GM23338 (cell line): Measurements from ENCODE around the gene ARHGEF25. TPM values are rescaled to one million over a fixed set of nuclear protein-coding genes. Genes with fewer than 3 reads are reported as not detected.

ENCODE experiments used
- ATAC-seq: fragments of 200-7000 bp; cut with Tn5 transposase; 3 replicates; pipeline ENCODE4 v1.9.1; 2020
- DNase-seq: peaks from one replicate; pipeline ENCODE4 v3.0.0-alpha.2; 2015; ENCODE audit warnings: low spot score
- H2AFZ ChIP-seq: fragments of 200-600 bp; sonication (generic); 2 replicates; pipeline ENCODE4 v1.8.0; 2016; ENCODE audit warnings: antibody characterized with exemption, mild to moderate bottlenecking, moderate library complexity
- H3F3A ChIP-seq: fragments of 200-600 bp; sonication (generic); replicated peaks from 2 replicates; pipeline ENCODE4 v1.8.0; 2017; ENCODE audit warnings: antibody characterized with exemption, mixed run types, low read depth
- H3K27ac ChIP-seq: fragments of 200-600 bp; sonication (generic); 2 replicates; pipeline ENCODE4 v1.6.1; 2016; ENCODE audit warnings: low read depth
- H3K27me3 ChIP-seq: fragments of 200-600 bp; sonication (generic); 2 replicates; pipeline ENCODE4 v1.8.0; 2016; ENCODE audit warnings: mild to moderate bottlenecking, mixed run types, moderate library complexity; ENCODE audit not compliant: insufficient read depth
- H3K36me3 ChIP-seq: fragments of 200-600 bp; sonication (generic); 2 replicates; pipeline ENCODE4 v1.8.0; 2016; ENCODE audit warnings: mild to moderate bottlenecking; ENCODE audit not compliant: insufficient read depth
- H3K4me1 ChIP-seq: fragments of 200-600 bp; sonication (generic); 2 replicates; pipeline ENCODE4 v1.8.0; 2016; ENCODE audit warnings: mild to moderate bottlenecking, moderate library complexity; ENCODE audit not compliant: insufficient read depth
- H3K4me2 ChIP-seq: fragments of 200-600 bp; sonication (generic); 2 replicates; pipeline ENCODE4 v1.7.1; 2017; ENCODE audit warnings: mixed run types
- H3K4me3 ChIP-seq: fragments of 200-600 bp; sonication (generic); 2 replicates; pipeline ENCODE4 v1.6.1; 2016; ENCODE audit warnings: mixed run types
- H3K79me2 ChIP-seq: fragments of 200-600 bp; sonication (generic); replicated peaks from 2 replicates; pipeline ENCODE4 v1.8.0; 2017; ENCODE audit warnings: mild to moderate bottlenecking; ENCODE audit not compliant: insufficient read depth
- H3K9me2 ChIP-seq: fragments of 200-600 bp; sonication (generic); 2 replicates; pipeline ENCODE4 v1.8.0; 2017; ENCODE audit not compliant: insufficient read depth
- H4K20me1 ChIP-seq: fragments of 200-600 bp; sonication (generic); replicated peaks from 2 replicates; pipeline ENCODE4 v1.8.0; 2017; ENCODE audit warnings: mild to moderate bottlenecking; ENCODE audit not compliant: insufficient read depth
- H3K27ac Mint-ChIP-seq: 2 replicates; pipeline ENCODE4 v1.8.0; 2020; ENCODE audit warnings: inconsistent platforms, mild to moderate bottlenecking, moderate library complexity, mixed read lengths
- H3K27me3 Mint-ChIP-seq: 3 replicates; pipeline ENCODE4 v1.8.0; 2022; ENCODE audit warnings: low read depth, mild to moderate bottlenecking, moderate library complexity, mixed read lengths, inconsistent platforms; ENCODE audit not compliant: insufficient read depth, poor library complexity
- H3K36me3 Mint-ChIP-seq: 3 replicates; pipeline ENCODE4 v1.8.0; 2021; ENCODE audit warnings: low read depth, mild to moderate bottlenecking, inconsistent platforms, moderate library complexity, mixed read lengths
- H3K4me1 Mint-ChIP-seq: 3 replicates; pipeline ENCODE4 v1.8.0; 2020; ENCODE audit warnings: mild to moderate bottlenecking, inconsistent platforms, mixed read lengths
- H3K4me3 Mint-ChIP-seq: 3 replicates; pipeline ENCODE4 v1.8.0; 2021; ENCODE audit warnings: moderate library complexity, mild to moderate bottlenecking, inconsistent platforms, mixed read lengths
- H3K9me3 Mint-ChIP-seq: 3 replicates; pipeline ENCODE4 v1.8.0; 2020; ENCODE audit warnings: moderate library complexity, mild to moderate bottlenecking, inconsistent platforms, mixed read lengths
- CREB1 ChIP-seq: fragments of 250-450 bp; sonication (Bioruptor Pico); IDR thresholded peaks from 2 replicates; pipeline ENCODE4 v1.5.0; 2020; ENCODE audit warnings: low read depth, mild to moderate bottlenecking, moderate library complexity
- EZH2 ChIP-seq: fragments of 200-600 bp; sonication (generic); IDR thresholded peaks from one replicate; pipeline ENCODE4 v1.8.0; 2017; ENCODE audit warnings: antibody characterized with exemption, mild to moderate bottlenecking, low read depth; ENCODE audit not compliant: unreplicated experiment
- EZH2phosphoT487 ChIP-seq: fragments of 200-600 bp; sonication (generic); IDR thresholded peaks from one replicate; pipeline ENCODE4 v1.8.1; 2018; ENCODE audit warnings: antibody characterized with exemption; ENCODE audit not compliant: unreplicated experiment
- JUNB ChIP-seq: IDR thresholded peaks from one replicate; pipeline ENCODE4 v1.6.1; 2016; ENCODE audit warnings: antibody characterized with exemption; ENCODE audit not compliant: unreplicated experiment
- POLR2AphosphoS5 ChIP-seq: IDR thresholded peaks from 2 replicates; pipeline ENCODE4 v1.6.1; 2016; ENCODE audit warnings: antibody characterized with exemption, low read depth
- STAT1 ChIP-seq: IDR thresholded peaks from one replicate; pipeline ENCODE4 v1.6.1; 2016; ENCODE audit warnings: antibody characterized with exemption; ENCODE audit not compliant: unreplicated experiment
- ZNF114 ChIP-seq: fragments of 250-450 bp; sonication (Bioruptor Pico); IDR thresholded peaks from 2 replicates; pipeline ENCODE4 v1.5.0; 2020; ENCODE audit warnings: mild to moderate bottlenecking, moderate library complexity
- ZNF331 ChIP-seq: fragments of 250-450 bp; sonication (Bioruptor Pico); IDR thresholded peaks from 2 replicates; pipeline ENCODE4 v1.5.0; 2020; ENCODE audit warnings: low read depth, mild to moderate bottlenecking, moderate library complexity
- polyA plus RNA-seq: library from polyadenylated mRNA; unstranded; fragments of >200 nt; fragmentation: Nextera tagmentation; extraction: Ambion mirVana; gene quantifications from 2 replicates; pipeline ENCODE4 v1.2.1, GENCODE V29; 2016
- total RNA-seq: library from RNA; depleted of rRNA; stranded (reverse); fragments of >200 nt; shearing (Covaris generic); gene quantifications from 2 replicates; pipeline ENCODE4 v1.2.3, GENCODE V29; 2014
- TF ChIP-seq, protein P1 (sequence below), 2 experiments: fragments of 200-600 bp in 1 of 2; sonication (generic) in 1 of 2; conservative IDR thresholded peaks; 2 replicates each; pipeline versions ENCODE4 v1.5.1 to v1.6.1; 2016 to 2017; ENCODE audit warnings: antibody characterized with exemption in 2 of 2, low read depth in 2 of 2, mild to moderate bottlenecking in 2 of 2, moderate library complexity in 1 of 2
- TF ChIP-seq, protein P2 (sequence below): IDR thresholded peaks from one replicate; pipeline ENCODE4 v1.6.1; 2018; ENCODE audit warnings: antibody characterized with exemption; ENCODE audit not compliant: unreplicated experiment
- TF ChIP-seq, protein P3 (sequence below): IDR thresholded peaks from 2 replicates; pipeline ENCODE4 v1.6.1; 2016; ENCODE audit warnings: antibody characterized with exemption
- TF ChIP-seq, protein P4 (sequence below): fragments of 250-450 bp; sonication (Bioruptor Pico); IDR thresholded peaks from 2 replicates; pipeline ENCODE4 v1.5.0; 2020; ENCODE audit warnings: mild to moderate bottlenecking, moderate library complexity

The ARHGEF25 gene
- total and polyA plus RNA-seq, 2 experiments from 2014 or later: 0.53 to 10.2 TPM

DNA sequence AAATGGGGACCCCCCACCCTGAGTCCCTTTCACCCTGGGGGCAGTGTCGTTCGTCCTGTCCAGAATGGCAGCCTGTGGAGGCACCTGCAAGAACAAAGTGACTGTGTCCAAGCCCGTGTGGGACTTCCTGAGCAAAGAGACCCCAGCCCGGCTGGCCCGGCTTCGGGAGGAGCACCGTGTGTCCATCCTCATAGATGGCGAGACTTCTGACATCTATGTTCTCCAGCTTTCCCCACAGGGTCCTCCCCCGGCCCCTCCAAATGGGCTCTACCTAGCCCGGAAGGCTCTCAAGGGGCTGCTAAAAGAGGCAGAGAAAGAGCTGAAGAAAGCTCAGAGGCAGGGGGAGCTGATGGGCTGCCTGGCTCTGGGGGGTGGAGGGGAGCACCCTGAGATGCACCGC lies 4.4 kb upstream of the ARHGEF25 start (continued):
- TF ChIP-seq, protein P1, sequence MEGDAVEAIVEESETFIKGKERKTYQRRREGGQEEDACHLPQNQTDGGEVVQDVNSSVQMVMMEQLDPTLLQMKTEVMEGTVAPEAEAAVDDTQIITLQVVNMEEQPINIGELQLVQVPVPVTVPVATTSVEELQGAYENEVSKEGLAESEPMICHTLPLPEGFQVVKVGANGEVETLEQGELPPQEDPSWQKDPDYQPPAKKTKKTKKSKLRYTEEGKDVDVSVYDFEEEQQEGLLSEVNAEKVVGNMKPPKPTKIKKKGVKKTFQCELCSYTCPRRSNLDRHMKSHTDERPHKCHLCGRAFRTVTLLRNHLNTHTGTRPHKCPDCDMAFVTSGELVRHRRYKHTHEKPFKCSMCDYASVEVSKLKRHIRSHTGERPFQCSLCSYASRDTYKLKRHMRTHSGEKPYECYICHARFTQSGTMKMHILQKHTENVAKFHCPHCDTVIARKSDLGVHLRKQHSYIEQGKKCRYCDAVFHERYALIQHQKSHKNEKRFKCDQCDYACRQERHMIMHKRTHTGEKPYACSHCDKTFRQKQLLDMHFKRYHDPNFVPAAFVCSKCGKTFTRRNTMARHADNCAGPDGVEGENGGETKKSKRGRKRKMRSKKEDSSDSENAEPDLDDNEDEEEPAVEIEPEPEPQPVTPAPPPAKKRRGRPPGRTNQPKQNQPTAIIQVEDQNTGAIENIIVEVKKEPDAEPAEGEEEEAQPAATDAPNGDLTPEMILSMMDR (conservative IDR thresholded peaks at IDR 0.05; ENCODE audit: low read depth in 2 of 2): no peak
- TF ChIP-seq, protein P2, sequence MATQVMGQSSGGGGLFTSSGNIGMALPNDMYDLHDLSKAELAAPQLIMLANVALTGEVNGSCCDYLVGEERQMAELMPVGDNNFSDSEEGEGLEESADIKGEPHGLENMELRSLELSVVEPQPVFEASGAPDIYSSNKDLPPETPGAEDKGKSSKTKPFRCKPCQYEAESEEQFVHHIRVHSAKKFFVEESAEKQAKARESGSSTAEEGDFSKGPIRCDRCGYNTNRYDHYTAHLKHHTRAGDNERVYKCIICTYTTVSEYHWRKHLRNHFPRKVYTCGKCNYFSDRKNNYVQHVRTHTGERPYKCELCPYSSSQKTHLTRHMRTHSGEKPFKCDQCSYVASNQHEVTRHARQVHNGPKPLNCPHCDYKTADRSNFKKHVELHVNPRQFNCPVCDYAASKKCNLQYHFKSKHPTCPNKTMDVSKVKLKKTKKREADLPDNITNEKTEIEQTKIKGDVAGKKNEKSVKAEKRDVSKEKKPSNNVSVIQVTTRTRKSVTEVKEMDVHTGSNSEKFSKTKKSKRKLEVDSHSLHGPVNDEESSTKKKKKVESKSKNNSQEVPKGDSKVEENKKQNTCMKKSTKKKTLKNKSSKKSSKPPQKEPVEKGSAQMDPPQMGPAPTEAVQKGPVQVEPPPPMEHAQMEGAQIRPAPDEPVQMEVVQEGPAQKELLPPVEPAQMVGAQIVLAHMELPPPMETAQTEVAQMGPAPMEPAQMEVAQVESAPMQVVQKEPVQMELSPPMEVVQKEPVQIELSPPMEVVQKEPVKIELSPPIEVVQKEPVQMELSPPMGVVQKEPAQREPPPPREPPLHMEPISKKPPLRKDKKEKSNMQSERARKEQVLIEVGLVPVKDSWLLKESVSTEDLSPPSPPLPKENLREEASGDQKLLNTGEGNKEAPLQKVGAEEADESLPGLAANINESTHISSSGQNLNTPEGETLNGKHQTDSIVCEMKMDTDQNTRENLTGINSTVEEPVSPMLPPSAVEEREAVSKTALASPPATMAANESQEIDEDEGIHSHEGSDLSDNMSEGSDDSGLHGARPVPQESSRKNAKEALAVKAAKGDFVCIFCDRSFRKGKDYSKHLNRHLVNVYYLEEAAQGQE: no peak
- no peak for TF ChIP-seq JUNB

DNA sequence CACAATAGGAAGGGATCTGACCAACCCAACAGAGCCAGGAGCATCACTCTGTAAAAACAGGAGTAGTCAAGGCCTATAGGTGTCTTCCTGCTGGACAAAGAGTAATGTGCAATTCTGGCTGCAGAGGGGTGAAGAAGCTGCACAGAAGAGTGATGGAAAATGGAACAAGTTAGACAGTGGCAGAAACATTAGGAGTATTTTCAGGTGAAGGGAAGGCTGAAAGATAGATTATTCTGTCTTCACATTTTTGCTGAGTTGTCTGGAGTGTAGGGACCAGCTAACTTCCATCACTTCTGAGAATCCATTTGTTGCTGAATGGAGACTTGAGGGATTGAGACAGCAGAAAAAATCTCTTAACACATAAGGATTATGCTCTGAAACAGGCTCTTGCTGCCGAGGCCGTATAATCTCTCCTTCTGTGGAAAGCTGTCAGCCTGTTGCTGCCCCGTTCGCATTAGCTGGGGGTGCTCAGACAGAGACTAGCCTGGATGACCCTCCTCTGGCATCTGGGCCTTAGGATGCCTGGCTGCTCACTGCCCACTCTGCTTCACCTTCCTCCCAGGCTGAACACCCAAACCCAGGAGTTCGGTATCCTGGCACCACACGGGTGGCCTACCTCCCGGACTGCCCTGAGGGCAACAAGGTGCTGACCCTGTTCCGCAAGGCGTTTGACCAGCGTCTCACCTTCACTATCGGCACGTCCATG lies 3.1 kb upstream of the ARHGEF25 start:
- no peaks in the 10 kb centered on the region for H3K9me2 ChIP-seq
- H3K27me3 ChIP-seq: peaks cover 41% of the 10 kb centered on the region
- no peak overlapping the region for H3K27ac ChIP-seq
- H3K4me3 Mint-ChIP-seq: no peak overlapping the region; the same call in 2 of the 3 replicates
- ATAC-seq (no peak), DNase-seq (no peak)
- peaks cover 12% of the 10 kb centered on the region for H3K79me2 ChIP-seq
- peaks cover 19% of the 10 kb centered on the region for H3K36me3 Mint-ChIP-seq
- peaks cover 45% of the 10 kb centered on the region for H3K4me1 ChIP-seq
- H3K27me3 Mint-ChIP-seq: peaks cover 47% of the 10 kb centered on the region
- H4K20me1 ChIP-seq: no peaks in the 10 kb centered on the region; the same call in 1 of the 2 replicates
- peaks cover 4% of the 10 kb centered on the region; the same call in 1 of the 2 replicates for H3K36me3 ChIP-seq
- H3F3A ChIP-seq: peaks cover 9% of the 10 kb centered on the region; the same call in 1 of the 2 replicates
- H3K4me2 ChIP-seq: peak overlapping the region; percentile 97; the same call in 1 of the 2 replicates
- no peak overlapping the region for H3K4me3 ChIP-seq
- peaks cover 56% of the 10 kb centered on the region for H3K4me1 Mint-ChIP-seq
- H2AFZ ChIP-seq: no peak overlapping the region
- H3K27ac Mint-ChIP-seq: no peak overlapping the region
- H3K9me3 Mint-ChIP-seq: no peaks in the 10 kb centered on the region
- TF ChIP-seq ZNF114 (no peak), ZNF331 (CRISPR knock-in tag) (no peak), JUNB (no peak), CREB1 (CRISPR knock-in tag) (no peak), STAT1 (no peak), EZH2 (no peak), POLR2AphosphoS5 (no peak), EZH2phosphoT487 (no peak)
- TF ChIP-seq, protein P3, sequence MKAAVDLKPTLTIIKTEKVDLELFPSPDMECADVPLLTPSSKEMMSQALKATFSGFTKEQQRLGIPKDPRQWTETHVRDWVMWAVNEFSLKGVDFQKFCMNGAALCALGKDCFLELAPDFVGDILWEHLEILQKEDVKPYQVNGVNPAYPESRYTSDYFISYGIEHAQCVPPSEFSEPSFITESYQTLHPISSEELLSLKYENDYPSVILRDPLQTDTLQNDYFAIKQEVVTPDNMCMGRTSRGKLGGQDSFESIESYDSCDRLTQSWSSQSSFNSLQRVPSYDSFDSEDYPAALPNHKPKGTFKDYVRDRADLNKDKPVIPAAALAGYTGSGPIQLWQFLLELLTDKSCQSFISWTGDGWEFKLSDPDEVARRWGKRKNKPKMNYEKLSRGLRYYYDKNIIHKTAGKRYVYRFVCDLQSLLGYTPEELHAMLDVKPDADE: no peak
- TF ChIP-seq, protein P4, sequence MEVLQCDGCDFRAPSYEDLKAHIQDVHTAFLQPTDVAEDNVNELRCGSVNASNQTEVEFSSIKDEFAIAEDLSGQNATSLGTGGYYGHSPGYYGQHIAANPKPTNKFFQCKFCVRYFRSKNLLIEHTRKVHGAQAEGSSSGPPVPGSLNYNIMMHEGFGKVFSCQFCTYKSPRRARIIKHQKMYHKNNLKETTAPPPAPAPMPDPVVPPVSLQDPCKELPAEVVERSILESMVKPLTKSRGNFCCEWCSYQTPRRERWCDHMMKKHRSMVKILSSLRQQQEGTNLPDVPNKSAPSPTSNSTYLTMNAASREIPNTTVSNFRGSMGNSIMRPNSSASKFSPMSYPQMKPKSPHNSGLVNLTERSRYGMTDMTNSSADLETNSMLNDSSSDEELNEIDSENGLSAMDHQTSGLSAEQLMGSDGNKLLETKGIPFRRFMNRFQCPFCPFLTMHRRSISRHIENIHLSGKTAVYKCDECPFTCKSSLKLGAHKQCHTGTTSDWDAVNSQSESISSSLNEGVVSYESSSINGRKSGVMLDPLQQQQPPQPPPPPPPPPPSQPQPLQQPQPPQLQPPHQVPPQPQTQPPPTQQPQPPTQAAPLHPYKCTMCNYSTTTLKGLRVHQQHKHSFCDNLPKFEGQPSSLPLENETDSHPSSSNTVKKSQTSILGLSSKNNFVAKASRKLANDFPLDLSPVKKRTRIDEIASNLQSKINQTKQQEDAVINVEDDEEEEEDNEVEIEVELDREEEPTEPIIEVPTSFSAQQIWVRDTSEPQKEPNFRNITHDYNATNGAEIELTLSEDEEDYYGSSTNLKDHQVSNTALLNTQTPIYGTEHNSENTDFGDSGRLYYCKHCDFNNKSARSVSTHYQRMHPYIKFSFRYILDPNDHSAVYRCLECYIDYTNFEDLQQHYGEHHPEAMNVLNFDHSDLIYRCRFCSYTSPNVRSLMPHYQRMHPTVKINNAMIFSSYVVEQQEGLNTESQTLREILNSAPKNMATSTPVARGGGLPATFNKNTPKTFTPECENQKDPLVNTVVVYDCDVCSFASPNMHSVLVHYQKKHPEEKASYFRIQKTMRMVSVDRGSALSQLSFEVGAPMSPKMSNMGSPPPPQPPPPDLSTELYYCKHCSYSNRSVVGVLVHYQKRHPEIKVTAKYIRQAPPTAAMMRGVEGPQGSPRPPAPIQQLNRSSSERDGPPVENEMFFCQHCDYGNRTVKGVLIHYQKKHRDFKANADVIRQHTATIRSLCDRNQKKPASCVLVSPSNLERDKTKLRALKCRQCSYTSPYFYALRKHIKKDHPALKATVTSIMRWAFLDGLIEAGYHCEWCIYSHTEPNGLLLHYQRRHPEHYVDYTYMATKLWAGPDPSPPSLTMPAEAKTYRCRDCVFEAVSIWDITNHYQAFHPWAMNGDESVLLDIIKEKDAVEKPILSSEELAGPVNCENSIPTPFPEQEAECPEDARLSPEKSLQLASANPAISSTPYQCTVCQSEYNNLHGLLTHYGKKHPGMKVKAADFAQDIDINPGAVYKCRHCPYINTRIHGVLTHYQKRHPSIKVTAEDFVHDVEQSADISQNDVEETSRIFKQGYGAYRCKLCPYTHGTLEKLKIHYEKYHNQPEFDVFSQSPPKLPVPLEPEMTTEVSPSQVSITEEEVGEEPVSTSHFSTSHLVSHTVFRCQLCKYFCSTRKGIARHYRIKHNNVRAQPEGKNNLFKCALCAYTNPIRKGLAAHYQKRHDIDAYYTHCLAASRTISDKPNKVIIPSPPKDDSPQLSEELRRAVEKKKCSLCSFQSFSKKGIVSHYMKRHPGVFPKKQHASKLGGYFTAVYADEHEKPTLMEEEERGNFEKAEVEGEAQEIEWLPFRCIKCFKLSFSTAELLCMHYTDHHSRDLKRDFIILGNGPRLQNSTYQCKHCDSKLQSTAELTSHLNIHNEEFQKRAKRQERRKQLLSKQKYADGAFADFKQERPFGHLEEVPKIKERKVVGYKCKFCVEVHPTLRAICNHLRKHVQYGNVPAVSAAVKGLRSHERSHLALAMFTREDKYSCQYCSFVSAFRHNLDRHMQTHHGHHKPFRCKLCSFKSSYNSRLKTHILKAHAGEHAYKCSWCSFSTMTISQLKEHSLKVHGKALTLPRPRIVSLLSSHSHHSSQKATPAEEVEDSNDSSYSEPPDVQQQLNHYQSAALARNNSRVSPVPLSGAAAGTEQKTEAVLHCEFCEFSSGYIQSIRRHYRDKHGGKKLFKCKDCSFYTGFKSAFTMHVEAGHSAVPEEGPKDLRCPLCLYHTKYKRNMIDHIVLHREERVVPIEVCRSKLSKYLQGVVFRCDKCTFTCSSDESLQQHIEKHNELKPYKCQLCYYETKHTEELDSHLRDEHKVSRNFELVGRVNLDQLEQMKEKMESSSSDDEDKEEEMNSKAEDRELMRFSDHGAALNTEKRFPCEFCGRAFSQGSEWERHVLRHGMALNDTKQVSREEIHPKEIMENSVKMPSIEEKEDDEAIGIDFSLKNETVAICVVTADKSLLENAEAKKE: no peak
